GM12878 (cell line): Measurements from ENCODE around the gene FAM53B. TPM values are rescaled to one million over a fixed set of nuclear protein-coding genes. Genes with fewer than 3 reads are reported as not detected.

ENCODE experiments used
- ATAC-seq: fragments of 200-7000 bp; cut with Tn5 transposase; 3 replicates; pipeline ENCODE4 v1.9.1; 2020; ENCODE audit warnings: mild to moderate bottlenecking, moderate library complexity
- BruUV-seq: library from RNA; stranded (reverse); fragments of 400-500 nt; replicated peaks from 2 replicates; lab custom pipeline; 2021; lab: Mats Ljungman, UMichigan
- CTCF ChIA-PET: fragments of 300-600 bp; sonication (Branson Sonifier 250); formaldehyde crosslinking; extraction: SDS; loops from one replicate; lab custom pipeline; 2021; ENCODE audit warnings: inconsistent platforms; lab: Yijun Ruan, JAX
- POLR2A ChIA-PET: fragments of 350-600 bp; formaldehyde crosslinking; extraction: SDS; loops from one replicate; lab custom pipeline; 2021; ENCODE audit warnings: inconsistent platforms; lab: Charles Lee
- RAD21 ChIA-PET: fragments of 300-600 bp; sonication (Branson Sonifier 250); formaldehyde crosslinking; loops from one replicate; lab custom pipeline; 2023; ENCODE audit warnings: antibody characterized with exemption; ENCODE audit not compliant: unreplicated experiment; lab: Charles Lee
- SMC1A ChIA-PET: fragments of 300-600 bp; sonication (Branson Sonifier 250); formaldehyde crosslinking; loops from one replicate; lab custom pipeline; 2023; ENCODE audit not compliant: unreplicated experiment, uncharacterized antibody; lab: Charles Lee
- DNase-seq: peaks from one replicate; pipeline ENCODE4 v3.0.0-alpha.2; 2011; ENCODE audit warnings: low read depth, low spot score
- FAIRE-seq: peaks from 3 replicates; lab custom pipeline; 2011; peaks lifted over from hg19 to GRCh38; lab: Jason Lieb, UNC
- H2AFZ ChIP-seq: 2 replicates; pipeline ENCODE4 v1.6.0; 2011; ENCODE audit warnings: low read depth, low read length, control low read depth; ENCODE audit not compliant: control insufficient read depth
- H3K27ac ChIP-seq: 2 replicates; pipeline ENCODE4 v1.5.1; 2011; ENCODE audit warnings: control low read depth; ENCODE audit not compliant: control insufficient read depth, insufficient read depth
- H3K27me3 ChIP-seq, 2 experiments: replicated peaks in 1 of 2; 2 replicates each; pipeline versions ENCODE4 v1.6.0 to v1.6.1; 2011; ENCODE audit warnings: low read length in 1 of 2; ENCODE audit not compliant: control insufficient read depth in 2 of 2, insufficient read depth in 2 of 2
- H3K36me3 ChIP-seq, 2 experiments: 2 replicates each; pipeline ENCODE4 v1.5.1; 2011; ENCODE audit warnings: low read length in 1 of 2; ENCODE audit not compliant: control insufficient read depth in 2 of 2, insufficient read depth in 2 of 2
- H3K4me1 ChIP-seq: 2 replicates; pipeline ENCODE4 v1.6.1; 2011; ENCODE audit warnings: mild to moderate bottlenecking, low read length, moderate library complexity, mixed read lengths; ENCODE audit not compliant: control insufficient read depth, insufficient read depth
- H3K4me2 ChIP-seq: 2 replicates; pipeline ENCODE4 v1.6.0; 2011; ENCODE audit warnings: control low read depth; ENCODE audit not compliant: control insufficient read depth, insufficient read depth
- H3K4me3 ChIP-seq: fragments of 200-600 bp; sonication (generic); 2 replicates; pipeline ENCODE4 v1.5.1; 2016
- H3K79me2 ChIP-seq: 2 replicates; pipeline ENCODE4 v1.6.0; 2011; ENCODE audit warnings: low read length; ENCODE audit not compliant: control insufficient read depth, insufficient read depth
- H3K9ac ChIP-seq: 2 replicates; pipeline ENCODE4 v1.8.0; 2011; ENCODE audit warnings: low read length, control low read depth, mixed read lengths; ENCODE audit not compliant: control insufficient read depth, insufficient read depth
- H3K9me3 ChIP-seq: replicated peaks from 3 replicates; pipeline ENCODE4 v1.5.1; 2011; ENCODE audit warnings: mild to moderate bottlenecking, low read length; ENCODE audit not compliant: control insufficient read depth, insufficient read depth
- H4K20me1 ChIP-seq: 2 replicates; pipeline ENCODE4 v1.6.0; 2011; ENCODE audit not compliant: control insufficient read depth, insufficient read depth
- ATF2 ChIP-seq: IDR thresholded peaks from 2 replicates; pipeline ENCODE4 v1.6.1; 2012; ENCODE audit warnings: low read length, inconsistent platforms
- BCL11A ChIP-seq: IDR thresholded peaks from 2 replicates; pipeline ENCODE4 v1.6.1; 2011; ENCODE audit warnings: low read depth, low read length
- EGR1 ChIP-seq, 2 experiments: IDR thresholded peaks; 1 replicate in 1 of 2; 2 replicates in 1 of 2; pipeline ENCODE4 v1.6.1; 2011 to 2012; ENCODE audit warnings: low read depth in 2 of 2, low read length in 2 of 2, borderline replicate concordance in 1 of 2, mild to moderate bottlenecking in 1 of 2, moderate library complexity in 1 of 2
- ESRRA ChIP-seq: IDR thresholded peaks from 2 replicates; pipeline ENCODE4 v1.6.1; 2012; ENCODE audit warnings: mild to moderate bottlenecking, low read length, improper control_type of control experiment
- EZH2 ChIP-seq: IDR thresholded peaks from 2 replicates; pipeline ENCODE4 v1.6.1; 2012; ENCODE audit warnings: low read depth, mild to moderate bottlenecking, control low read depth, inconsistent platforms, low read length, borderline replicate concordance; ENCODE audit not compliant: control insufficient read depth
- HDGF ChIP-seq: fragments of 450-650 bp; IDR thresholded peaks from 2 replicates; pipeline ENCODE4 v1.6.1; 2016; ENCODE audit warnings: antibody characterized with exemption
- JUND ChIP-seq: IDR thresholded peaks from 2 replicates; pipeline ENCODE4 v1.6.1; 2012; ENCODE audit warnings: low read depth, mild to moderate bottlenecking, low read length, improper control_type of control experiment, moderate library complexity
- RBBP5 ChIP-seq: fragments of 200-600 bp; sonication (generic); conservative IDR thresholded peaks from 2 replicates; pipeline ENCODE4 v1.6.1; 2016
- RFX5 ChIP-seq: IDR thresholded peaks from 2 replicates; pipeline ENCODE4 v1.6.1; 2011; ENCODE audit warnings: low read depth, low read length, improper control_type of control experiment
- STAT1 ChIP-seq: fragments of 450-650 bp; conservative IDR thresholded peaks from 2 replicates; pipeline ENCODE4 v1.6.1; 2014; ENCODE audit warnings: antibody characterized with exemption, mild to moderate bottlenecking
- WRNIP1 ChIP-seq: IDR thresholded peaks from 2 replicates; pipeline ENCODE4 v1.6.1; 2011; ENCODE audit warnings: low read depth, low read length, improper control_type of control experiment, borderline replicate concordance
- WGBS: methylation state at CpG from one replicate; pipeline ENCODE4 v1.1.6; 2016; ENCODE audit warnings: low lambda C conversion rate; ENCODE audit not compliant: insufficient replicate concordance, insufficient coverage; ENCODE audit errors: missing lambda C conversion rate; 5-methylcytosine and 5-hydroxymethylcytosine counted together
- in situ Hi-C: fragments of 300-500 bp; cut with MboI; formaldehyde crosslinking; loops from 9 replicates; pipeline ENCODE4 v1.14.3; 2018; ENCODE audit warnings: mixed read lengths
- intact Hi-C: fragments of 100-400 bp; cut with micrococcal nuclease; formaldehyde crosslinking; loops from one replicate; pipeline ENCODE4 v1.14.2; 2022; ENCODE audit not compliant: unreplicated experiment
- polyA plus RNA-seq, 11 experiments: library from polyadenylated mRNA; depleted of rRNA in 4 of 11; unstranded in 6 of 11; stranded (reverse) in 5 of 11; fragments of >200 nt; fragmentation: Nextera tagmentation in 4 of 11; fragmentation: Illumina TruSeq in 1 of 11; extraction: Ambion mirVana in 4 of 11; extraction: Trizol in 1 of 11; gene quantifications; 1 replicate in 1 of 11; 2 replicates in 10 of 11; pipeline versions ENCODE4 v1.2.1 to v1.2.3, GENCODE V29; 2011 to 2016; ENCODE audit warnings: inconsistent platforms in 2 of 11, missing spikeins in 2 of 11, low read depth in 1 of 11
- total RNA-seq, 4 experiments: library from RNA; depleted of rRNA in 3 of 4; stranded (reverse); fragments of >200 nt in 3 of 4; fragmentation: Illumina TruSeq in 1 of 4; extraction: Trizol in 1 of 4; gene quantifications; 2 replicates each; pipeline versions ENCODE4 v1.2.1 to v1.2.3, GENCODE V29; 2013 to 2021

FAM53B gene
- total and polyA plus RNA-seq, 10 of the 15 experiments (the other 5 are each of a cell fraction or from before 2014, with no cell fraction given) = 0.05 to 26.3 (median 8.1) TPM

GRCh38 chr10:124677749-124678556 is 66.2 kb downstream of the FAM53B start:
- in situ Hi-C loops (no loop called here), intact Hi-C loops (no loop called here)
- H3K9me3 ChIP-seq = no peaks in the 10 kb centered on the region
- no peak for TF ChIP-seq JUND
- no peak for TF ChIP-seq EGR1 (IDR thresholded peaks at IDR 0.05; ENCODE audit: borderline replicate concordance in 1 of 2, low read depth in 2 of 2, low read length in 2 of 2)
- no peak for TF ChIP-seq HDGF
- TF ChIP-seq ESRRA = no peak
- no peak for TF ChIP-seq BCL11A
- no peak for TF ChIP-seq EZH2
- TF ChIP-seq STAT1 = no peak
- TF ChIP-seq RBBP5 = no peak
- no peak for TF ChIP-seq RFX5
- TF ChIP-seq ATF2 = no peak
- no peak for TF ChIP-seq WRNIP1
- H3K9ac ChIP-seq = no peak overlapping the region
- no peak overlapping the region for H3K4me3 ChIP-seq
- WGBS = 98% methylated on average over 10 of the region's 10 CpGs
- H3K27ac ChIP-seq = no peak overlapping the region
- no peaks in the 10 kb centered on the region for H3K4me1 ChIP-seq
- H3K4me2 ChIP-seq = no peak overlapping the region
- DNase-seq (no peak), ATAC-seq (no peak), FAIRE-seq (no peak)
- RAD21 ChIA-PET = interaction anchor here (1.2 kb wide), 1 partner anchor 63 kb away, joined by 3 read pairs; no protein-coding TSS in a partner anchor
- no peaks in the 10 kb centered on the region for H4K20me1 ChIP-seq
- SMC1A ChIA-PET = interaction anchor here (7.1 kb wide), 1 partner anchor 10 kb away, joined by 37 read pairs; no protein-coding TSS in a partner anchor
- CTCF ChIA-PET = interaction anchor here (1.0 kb wide), 1 partner anchor 11 kb away, joined by 3 read pairs; no protein-coding TSS in a partner anchor
- no peak overlapping the region for H2AFZ ChIP-seq
- peaks cover 18 to 29% of the 10 kb centered on the region in 2 experiments for H3K36me3 ChIP-seq
- no peaks in the 10 kb centered on the region for H3K79me2 ChIP-seq
- POLR2A ChIA-PET = no interaction called here
- H3K27me3 ChIP-seq = no peaks in the 10 kb centered on the region
- no TSS peak for BruUV-seq
